A549 (cell line): Measurements from ENCODE around the gene SSBP2. TPM values are rescaled to one million over a fixed set of nuclear protein-coding genes. Genes with fewer than 3 reads are reported as not detected.

Experiments
- ATAC-seq, 2 experiments: fragments of 200-7000 bp in 1 of 2; fragments of >200 bp in 1 of 2; cut with Nextera tagmentation in 1 of 2; cut with Tn5 transposase in 1 of 2; 3 replicates each; pipeline versions ENCODE4 v1.8.0 to v1.9.1; 2018 to 2020; ENCODE audit warnings: mild to moderate bottlenecking in 1 of 2, moderate library complexity in 1 of 2
- CTCF ChIA-PET: fragments of 300-600 bp; sonication (Branson Sonifier 250); formaldehyde crosslinking; extraction: SDS; loops from one replicate; lab custom pipeline; 2021; ENCODE audit warnings: antibody characterized with exemption, inconsistent platforms; lab: Yijun Ruan, JAX
- POLR2A ChIA-PET: fragments of 350-600 bp; formaldehyde crosslinking; extraction: SDS; loops from one replicate; lab custom pipeline; 2021; ENCODE audit warnings: antibody characterized with exemption, inconsistent platforms; lab: Yijun Ruan, JAX
- DNase-seq, 2 experiments: peaks; one replicate each; pipeline versions ENCODE4 v3.0.0 to v3.0.0-alpha.2; 2011 to 2016; ENCODE audit warnings: low read depth in 1 of 2, low spot score in 1 of 2
- FAIRE-seq: peaks from 2 replicates; lab custom pipeline; 2011; peaks lifted over from hg19 to GRCh38; lab: Jason Lieb, UNC
- H3K27ac ChIP-seq, 2 experiments: fragments of >200 bp; sonication (Bioruptor Twin); formaldehyde crosslinking; 3 replicates each; pipeline ENCODE4 v1.5.1; 2016 to 2017
- H3K4me1 ChIP-seq: fragments of >200 bp; sonication (Bioruptor Twin); formaldehyde crosslinking; 3 replicates; pipeline ENCODE4 v1.6.1; 2016
- H3K4me2 ChIP-seq: fragments of >200 bp; sonication (Bioruptor Twin); formaldehyde crosslinking; 3 replicates; pipeline ENCODE4 v1.6.1; 2016
- H3K4me3 ChIP-seq: fragments of >200 bp; sonication (Bioruptor Twin); formaldehyde crosslinking; 3 replicates; pipeline ENCODE4 v1.5.1; 2016
- H3K9me3 ChIP-seq: fragments of >200 bp; sonication (Bioruptor Twin); formaldehyde crosslinking; 3 replicates; pipeline ENCODE4 v1.6.1; 2016
- CBX8 ChIP-seq: fragments of 200-600 bp; sonication (generic); IDR thresholded peaks from 2 replicates; pipeline ENCODE4 v1.6.1; 2016
- CHD2 ChIP-seq: fragments of 150-350 bp; IDR thresholded peaks from 2 replicates; pipeline ENCODE4 v1.6.1; 2014; ENCODE audit warnings: low read length; ENCODE audit not compliant: partially characterized antibody
- CHD4 ChIP-seq: fragments of 200-600 bp; sonication (generic); IDR thresholded peaks from 2 replicates; pipeline ENCODE4 v1.6.1; 2016; ENCODE audit warnings: antibody characterized with exemption, mild to moderate bottlenecking, borderline replicate concordance
- EP300 ChIP-seq, 2 experiments: fragments of >200 bp; sonication (Bioruptor Twin); formaldehyde crosslinking; IDR thresholded peaks; 2 replicates in 1 of 2; 3 replicates in 1 of 2; pipeline ENCODE4 v1.6.1; 2016 to 2017
- ESRRA ChIP-seq: fragments of 150-350 bp; IDR thresholded peaks from 2 replicates; pipeline ENCODE4 v1.6.1; 2014; ENCODE audit warnings: mild to moderate bottlenecking, low read length, borderline replicate concordance
- FOXS1 ChIP-seq: fragments of 250-450 bp; sonication (Bioruptor Pico); IDR thresholded peaks from 2 replicates; pipeline ENCODE4 v1.5.0; 2020; ENCODE audit warnings: mild to moderate bottlenecking, moderate library complexity
- HDAC2 ChIP-seq: fragments of 200-600 bp; sonication (generic); IDR thresholded peaks from 2 replicates; pipeline ENCODE4 v1.6.1; 2016
- HEYL ChIP-seq: fragments of 250-450 bp; sonication (Bioruptor Pico); IDR thresholded peaks from 2 replicates; pipeline ENCODE4 v1.8.0; 2021; ENCODE audit warnings: mild to moderate bottlenecking, moderate library complexity
- JUN ChIP-seq, 2 experiments: fragments of >200 bp; sonication (Bioruptor Twin); formaldehyde crosslinking; IDR thresholded peaks; 2 replicates in 1 of 2; 3 replicates in 1 of 2; pipeline ENCODE4 v1.6.1; 2016 to 2017
- JUNB ChIP-seq: fragments of >200 bp; sonication (Bioruptor Twin); formaldehyde crosslinking; IDR thresholded peaks from 2 replicates; pipeline ENCODE4 v1.6.1; 2016
- KDM5A ChIP-seq: fragments of 200-600 bp; sonication (generic); IDR thresholded peaks from 2 replicates; pipeline ENCODE4 v1.6.1; 2016; ENCODE audit warnings: antibody characterized with exemption, mild to moderate bottlenecking
- MAFK ChIP-seq: fragments of 450-650 bp; IDR thresholded peaks from 2 replicates; pipeline ENCODE4 v1.6.1; 2014; ENCODE audit not compliant: partially characterized antibody
- MAZ ChIP-seq: fragments of 150-350 bp; IDR thresholded peaks from 2 replicates; pipeline ENCODE4 v1.6.1; 2014; ENCODE audit warnings: antibody characterized with exemption, low read depth, low read length, borderline replicate concordance
- MYC ChIP-seq: IDR thresholded peaks from 2 replicates; pipeline ENCODE4 v1.6.1; 2012; ENCODE audit warnings: mild to moderate bottlenecking, inconsistent platforms, low read length, improper control_type of control experiment, borderline replicate concordance
- NPAS2 ChIP-seq: fragments of 250-450 bp; sonication (Bioruptor Pico); IDR thresholded peaks from 2 replicates; pipeline ENCODE4 v1.8.0; 2022; ENCODE audit warnings: mild to moderate bottlenecking, moderate library complexity, borderline replicate concordance
- RAD21 ChIP-seq, 2 experiments: fragments of >200 bp in 1 of 2; sonication (Bioruptor Twin) in 1 of 2; formaldehyde crosslinking in 1 of 2; IDR thresholded peaks in 1 of 2; conservative IDR thresholded peaks in 1 of 2; 2 replicates in 1 of 2; 3 replicates in 1 of 2; pipeline ENCODE4 v1.6.1; 2012 to 2018; ENCODE audit warnings: inconsistent platforms in 1 of 2
- SMC3 ChIP-seq: fragments of >200 bp; sonication (Bioruptor Twin); formaldehyde crosslinking; IDR thresholded peaks from 3 replicates; pipeline ENCODE4 v1.6.1; 2018; ENCODE audit warnings: inconsistent platforms
- TFCP2L1 ChIP-seq: fragments of 250-450 bp; sonication (Bioruptor Pico); IDR thresholded peaks from 2 replicates; pipeline ENCODE4 v1.5.0; 2021; ENCODE audit warnings: mild to moderate bottlenecking
- TP53 ChIP-seq: fragments of 250-450 bp; sonication (Bioruptor Pico); IDR thresholded peaks from 2 replicates; pipeline ENCODE4 v1.5.0; 2021; ENCODE audit warnings: mild to moderate bottlenecking, moderate library complexity
- USF2 ChIP-seq: fragments of 450-650 bp; IDR thresholded peaks from 2 replicates; pipeline ENCODE4 v1.6.1; 2014; ENCODE audit warnings: antibody characterized with exemption
- WGBS: methylation state at CpG from one replicate; pipeline ENCODE4 v1.1.6; 2017; ENCODE audit errors: missing lambda C conversion rate; 5-methylcytosine and 5-hydroxymethylcytosine counted together
- polyA plus RNA-seq, 4 experiments: library from polyadenylated mRNA; depleted of rRNA in 3 of 4; stranded (reverse); fragments of >200 nt; fragmentation: RNase III in 1 of 4; extraction: RNeasy Plus Mini Kit Qiagen cat#74134 plus additional on column Dnase treatment in 1 of 4; gene quantifications; 2 replicates in 3 of 4; 3 replicates in 1 of 4; pipeline ENCODE4 v1.2.3, GENCODE V29; 2011 to 2017
- TF ChIP-seq, protein P1 (sequence below): fragments of >200 bp; sonication (Bioruptor Twin); formaldehyde crosslinking; IDR thresholded peaks from 3 replicates; pipeline ENCODE4 v1.5.1; 2016
- TF ChIP-seq, protein P2 (sequence below): fragments of >200 bp; sonication (Bioruptor Twin); formaldehyde crosslinking; IDR thresholded peaks from 2 replicates; pipeline ENCODE4 v1.6.1; 2016

SSBP2 gene
- polyA plus RNA-seq, 2 of the 4 experiments (the other 2 are of a cell fraction), result 4.5 to 14.2 TPM

DNA sequence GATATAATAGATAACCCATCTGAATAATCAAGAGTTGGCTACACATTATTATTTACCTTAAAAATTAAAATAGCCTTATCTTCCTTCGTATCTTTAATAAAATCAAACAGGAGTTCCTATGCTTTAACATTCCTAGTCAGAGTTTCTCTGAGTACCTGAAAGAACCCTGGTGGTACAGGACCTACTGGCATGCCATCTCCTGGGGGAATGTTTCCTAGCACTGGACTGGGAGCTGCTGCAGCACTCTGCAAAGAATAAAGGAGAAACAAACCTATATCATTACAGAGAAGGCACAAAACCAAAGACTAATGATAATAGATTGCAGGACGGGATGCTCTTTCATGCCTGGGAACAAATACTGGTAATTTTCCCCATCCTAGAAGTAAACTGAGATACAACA lies 237.4 kb downstream of the SSBP2 start (continued):
- TF ChIP-seq JUN (IDR thresholded peaks at IDR 0.05), result no peak

- ChIA-PET CTCF (interaction anchor here (0.7 to 2.9 kb wide), 17 partner anchors 73 to 845 kb away, joined by 3 to 14 read pairs (median 3); partner anchors contain the start of gene SSBP2), POLR2A (interaction anchor here (0.7 to 1.0 kb wide), 3 partner anchors 317 to 659 kb away, joined by 3 to 5 read pairs (median 4); no protein-coding TSS in a partner anchor)
- Histone ChIP-seq H3K4me2 (no peak overlapping the region; the same call in 2 of the 3 replicates), H3K4me1 (peaks cover 6% of the 10 kb centered on the region; the same call in 2 of the 3 replicates), H3K4me3 (no peak overlapping the region), H3K9me3 (no peaks in the 10 kb centered on the region), H3K27ac (no peak overlapping the region; a peak in 1 of 6 replicates)
- peak; percentile 80 for FAIRE-seq
- ATAC-seq, result peak; percentile 99 to 100
- TF ChIP-seq RAD21 (conservative IDR thresholded peaks at IDR 0.05 in 1 of 2, IDR thresholded peaks at IDR 0.05 in 1 of 2) (peak; percentile 92 to 93), USF2 (no peak), SMC3 (peak; percentile 94)
- TF ChIP-seq, protein P1, sequence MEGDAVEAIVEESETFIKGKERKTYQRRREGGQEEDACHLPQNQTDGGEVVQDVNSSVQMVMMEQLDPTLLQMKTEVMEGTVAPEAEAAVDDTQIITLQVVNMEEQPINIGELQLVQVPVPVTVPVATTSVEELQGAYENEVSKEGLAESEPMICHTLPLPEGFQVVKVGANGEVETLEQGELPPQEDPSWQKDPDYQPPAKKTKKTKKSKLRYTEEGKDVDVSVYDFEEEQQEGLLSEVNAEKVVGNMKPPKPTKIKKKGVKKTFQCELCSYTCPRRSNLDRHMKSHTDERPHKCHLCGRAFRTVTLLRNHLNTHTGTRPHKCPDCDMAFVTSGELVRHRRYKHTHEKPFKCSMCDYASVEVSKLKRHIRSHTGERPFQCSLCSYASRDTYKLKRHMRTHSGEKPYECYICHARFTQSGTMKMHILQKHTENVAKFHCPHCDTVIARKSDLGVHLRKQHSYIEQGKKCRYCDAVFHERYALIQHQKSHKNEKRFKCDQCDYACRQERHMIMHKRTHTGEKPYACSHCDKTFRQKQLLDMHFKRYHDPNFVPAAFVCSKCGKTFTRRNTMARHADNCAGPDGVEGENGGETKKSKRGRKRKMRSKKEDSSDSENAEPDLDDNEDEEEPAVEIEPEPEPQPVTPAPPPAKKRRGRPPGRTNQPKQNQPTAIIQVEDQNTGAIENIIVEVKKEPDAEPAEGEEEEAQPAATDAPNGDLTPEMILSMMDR, result peak; percentile 93
- WGBS, result 45% methylated on average over 2 of the region's 2 CpGs
- DNase-seq, result peak; percentile 66 to 88
Measured at GRCh38 chr5:81506900-81507588, 243.9 kb downstream of the SSBP2 start.

- H3K4me2 ChIP-seq, result no peak overlapping the region; the same call in 2 of the 3 replicates
- CTCF ChIA-PET, result interaction anchor here (0.7 to 2.9 kb wide), 12 partner anchors 72 to 753 kb away, joined by 3 to 14 read pairs (median 4); no protein-coding TSS in a partner anchor
- no peak overlapping the region for H3K4me3 ChIP-seq
- ATAC-seq, result no peak
- POLR2A ChIA-PET, result interaction anchor here (0.7 to 1.0 kb wide), 2 partner anchors 318 to 658 kb away, joined by 3 to 5 read pairs; no protein-coding TSS in a partner anchor
- no peaks in the 10 kb centered on the region for H3K9me3 ChIP-seq
- FAIRE-seq, result no peak
- no peak for DNase-seq
- H3K27ac ChIP-seq, result no peak overlapping the region; a peak in 1 of 6 replicates
- 49% methylated on average over 1 of the region's 1 CpG for WGBS
- TF ChIP-seq EP300 (IDR thresholded peaks at IDR 0.05) (no peak), MAZ (no peak), TP53 (CRISPR knock-in tag) (no peak), NPAS2 (CRISPR knock-in tag) (no peak), JUNB (no peak), KDM5A (no peak), CBX8 (no peak), FOXS1 (no peak), HEYL (CRISPR knock-in tag) (no peak), CHD4 (no peak), HDAC2 (no peak), ESRRA (no peak), CHD2 (no peak), MAFK (no peak), TFCP2L1 (no peak), USF2 (no peak), MYC (no peak)
- TF ChIP-seq, protein P2, sequence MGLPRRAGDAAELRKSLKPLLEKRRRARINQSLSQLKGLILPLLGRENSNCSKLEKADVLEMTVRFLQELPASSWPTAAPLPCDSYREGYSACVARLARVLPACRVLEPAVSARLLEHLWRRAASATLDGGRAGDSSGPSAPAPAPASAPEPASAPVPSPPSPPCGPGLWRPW, result no peak
- H3K4me1 ChIP-seq, result peaks cover 6% of the 10 kb centered on the region; the same call in 2 of the 3 replicates
Measured at GRCh38 chr5:81506378-81506777, 244.5 kb downstream of the SSBP2 start.
